HepG2 (cell line): ENCODE measurements around the gene AGAP1. TPM values are rescaled to one million over a fixed set of nuclear protein-coding genes. Genes with fewer than 3 reads are reported as not detected.

Experiments
- ATAC-seq: fragments of 200-7000 bp; cut with Tn5 transposase; 3 replicates; pipeline ENCODE4 v1.9.1; 2020; ENCODE audit warnings: mild to moderate bottlenecking, moderate library complexity
- BruUV-seq: library from RNA; stranded (reverse); fragments of 400-500 nt; replicated peaks from 2 replicates; lab custom pipeline; 2021; lab: Mats Ljungman, UMichigan
- CTCF ChIA-PET: fragments of 300-600 bp; formaldehyde crosslinking; extraction: SDS; loops from one replicate; lab custom pipeline; 2021; ENCODE audit warnings: low total read pairs, inconsistent platforms, low intra/inter-chr PET ratio; lab: Yijun Ruan, JAX
- POLR2A ChIA-PET: fragments of 350-600 bp; sonication (Branson Sonifier 250); formaldehyde crosslinking; loops from one replicate; lab custom pipeline; 2020; ENCODE audit warnings: antibody characterized with exemption, inconsistent platforms; lab: Yijun Ruan, JAX
- DNase-seq: peaks from one replicate; pipeline ENCODE4 v3.0.0-alpha.2; 2015; ENCODE audit warnings: low spot score
- FAIRE-seq: peaks from 3 replicates; lab custom pipeline; 2011; peaks lifted over from hg19 to GRCh38; lab: Jason Lieb, UNC
- H2AFZ ChIP-seq: one replicate; pipeline ENCODE4 v1.6.1; 2011; ENCODE audit warnings: low read length, inconsistent platforms
- H3K27ac ChIP-seq: fragments of 300-600 bp; 3 replicates; pipeline ENCODE4 v1.8.0; 2011; ENCODE audit warnings: mixed run types, mild to moderate bottlenecking, mixed read lengths, low read length, inconsistent platforms; ENCODE audit not compliant: insufficient read depth; ENCODE audit errors: extremely low read length
- H3K27me3 ChIP-seq, 2 experiments: fragments of 200-600 bp in 1 of 2; 2 replicates in 1 of 2; 3 replicates in 1 of 2; pipeline versions ENCODE4 v1.6.0 to v1.8.0; 2011; ENCODE audit warnings: low read length in 2 of 2, mild to moderate bottlenecking in 2 of 2, moderate library complexity in 2 of 2, inconsistent platforms in 1 of 2; ENCODE audit not compliant: insufficient read depth in 2 of 2, control insufficient read depth in 1 of 2
- H3K36me3 ChIP-seq, 2 experiments: fragments of 200-600 bp in 1 of 2; replicated peaks in 1 of 2; 2 replicates in 1 of 2; 3 replicates in 1 of 2; pipeline versions ENCODE4 v1.5.1 to v1.8.0; 2011; ENCODE audit warnings: low read length in 2 of 2, inconsistent platforms in 1 of 2; ENCODE audit not compliant: insufficient read depth in 2 of 2, control insufficient read depth in 1 of 2
- H3K4me1 ChIP-seq: 2 replicates; pipeline ENCODE4 v1.5.1; 2012; ENCODE audit warnings: low read length, inconsistent platforms; ENCODE audit not compliant: insufficient read depth
- H3K4me2 ChIP-seq: 2 replicates; pipeline ENCODE4 v1.6.0; 2011; ENCODE audit warnings: low read depth, low read length, inconsistent platforms
- H3K4me3 ChIP-seq, 3 experiments: fragments of 200-600 bp in 1 of 3; sonication (generic), shearing (Covaris generic) in 1 of 3; replicated peaks in 1 of 3; 2 replicates each; pipeline ENCODE4 v1.5.1; 2011 to 2016; ENCODE audit warnings: low read length in 3 of 3, inconsistent platforms in 2 of 3, low read depth in 2 of 3, mild to moderate bottlenecking in 2 of 3, control low read depth in 1 of 3, mixed read lengths in 1 of 3; ENCODE audit not compliant: insufficient read depth in 1 of 3
- H3K79me2 ChIP-seq: one replicate; pipeline ENCODE4 v1.6.1; 2011; ENCODE audit warnings: low read length, inconsistent platforms; ENCODE audit not compliant: insufficient read depth
- H3K9ac ChIP-seq: 2 replicates; pipeline ENCODE4 v1.6.0; 2011; ENCODE audit warnings: mild to moderate bottlenecking, low read depth, low read length, inconsistent platforms; ENCODE audit not compliant: insufficient read depth
- H3K9me3 ChIP-seq: 2 replicates; pipeline ENCODE4 v1.5.1; 2012; ENCODE audit warnings: mild to moderate bottlenecking, low read length
- H4K20me1 ChIP-seq: 2 replicates; pipeline ENCODE4 v1.6.0; 2011; ENCODE audit warnings: inconsistent platforms, mild to moderate bottlenecking, low read length, moderate library complexity; ENCODE audit not compliant: insufficient read depth
- ATF5 ChIP-seq: sonication (generic); formaldehyde crosslinking; IDR thresholded peaks from 2 replicates; pipeline ENCODE4 v1.4.0; 2020; ENCODE audit warnings: mild to moderate bottlenecking, low read depth, missing genetic modification reagents
- HDAC1 ChIP-seq: sonication (generic); formaldehyde crosslinking; IDR thresholded peaks from 2 replicates; pipeline ENCODE4 v1.5.1; 2020; ENCODE audit warnings: mild to moderate bottlenecking, missing genetic modification reagents
- JUNB ChIP-seq: sonication (generic); formaldehyde crosslinking; IDR thresholded peaks from 2 replicates; pipeline ENCODE4 v1.8.0; 2022; ENCODE audit warnings: missing genetic modification reagents, mild to moderate bottlenecking, borderline replicate concordance
- ZBTB25 ChIP-seq: IDR thresholded peaks from 2 replicates; pipeline ENCODE4 v1.6.1; 2018; ENCODE audit warnings: missing genetic modification reagents
- ZNF484 ChIP-seq: sonication (generic); formaldehyde crosslinking; IDR thresholded peaks from 2 replicates; pipeline ENCODE4 v1.5.1; 2020; ENCODE audit warnings: mild to moderate bottlenecking, low read depth, missing genetic modification reagents, borderline replicate concordance
- ZNF616 ChIP-seq: sonication (generic); formaldehyde crosslinking; IDR thresholded peaks from 2 replicates; pipeline ENCODE4 v1.5.0; 2020; ENCODE audit warnings: low read depth, mild to moderate bottlenecking, missing genetic modification reagents
- ZNF713 ChIP-seq: sonication (generic); formaldehyde crosslinking; IDR thresholded peaks from 2 replicates; pipeline ENCODE4 v1.4.0; 2020; ENCODE audit warnings: mild to moderate bottlenecking, missing genetic modification reagents
- WGBS: methylation state at CpG from one replicate; pipeline ENCODE4 v1.1.6; 2017; ENCODE audit warnings: low lambda C conversion rate; 5-methylcytosine and 5-hydroxymethylcytosine counted together
- in situ Hi-C: cut with HindIII; loops from 2 replicates; pipeline ENCODE4 v1.10.0; 2017; ENCODE audit warnings: low pct_unique_long_range_greater_than_20kb; ENCODE audit not compliant: extremely low pct_ligation_motif_present
- intact Hi-C: fragments of 100-400 bp; cut with micrococcal nuclease; formaldehyde crosslinking; loops from one replicate; pipeline ENCODE4 v1.10.0; 2022; ENCODE audit not compliant: unreplicated experiment
- polyA plus RNA-seq, 8 experiments: library from polyadenylated mRNA; depleted of rRNA in 3 of 8; stranded (reverse) in 7 of 8; unstranded in 1 of 8; fragments of >200 nt; fragmentation: Illumina TruSeq in 4 of 8; extraction: Trizol in 4 of 8; gene quantifications; 2 replicates each; pipeline versions ENCODE4 v1.2.1 to v1.2.3, GENCODE V29; 2011 to 2016; ENCODE audit warnings: low read depth in 4 of 8, missing spikeins in 1 of 8, mixed read lengths in 1 of 8; ENCODE audit not compliant: insufficient read depth in 1 of 8
- total RNA-seq, 5 experiments: library from RNA; depleted of rRNA; stranded (reverse); fragments of >200 nt; fragmentation: Illumina TruSeq; extraction: Trizol; gene quantifications; 2 replicates each; pipeline ENCODE4 v1.2.3, GENCODE V29; 2016; ENCODE audit warnings: low read depth in 1 of 5
- TF ChIP-seq, protein P1 (sequence below): sonication (generic); formaldehyde crosslinking; IDR thresholded peaks from 2 replicates; pipeline ENCODE4 v1.4.0; 2020; ENCODE audit warnings: mild to moderate bottlenecking, missing genetic modification reagents

The AGAP1 gene
- total and polyA plus RNA-seq, 2 of the 13 experiments (the other 11 are each of a cell fraction or from before 2014, with no cell fraction given) = 21.2 to 32.7 TPM

- ChIA-PET POLR2A (no interaction called here), CTCF (no interaction called here)
- FAIRE-seq (no peak), ATAC-seq (no peak), DNase-seq (no peak)
- WGBS = 96% methylated on average over 9 of the region's 9 CpGs
- peaks cover 14 to 45% of the 10 kb centered on the region in 2 experiments for H3K36me3 ChIP-seq
- peaks cover 7% of the 10 kb centered on the region; the same call in 1 of the 2 replicates for H4K20me1 ChIP-seq
- H3K79me2 ChIP-seq = peaks cover 2% of the 10 kb centered on the region
- H3K9ac ChIP-seq = no peak overlapping the region
- H3K4me1 ChIP-seq = 0 out of 2 replicates have a peak, but pooled peaks cover 5% of the 10 kb centered on the region
- H2AFZ ChIP-seq = no peak overlapping the region
- no peak overlapping the region for H3K4me3 ChIP-seq
- in situ Hi-C loops (no loop called here), intact Hi-C loops (no loop called here)
- H3K27me3 ChIP-seq = no peaks in the 10 kb centered on the region
- BruUV-seq = TSS peak; percentile 29
- no peaks in the 10 kb centered on the region for H3K9me3 ChIP-seq
- H3K4me2 ChIP-seq = no peak overlapping the region
- H3K27ac ChIP-seq = no peak overlapping the region
- TF ChIP-seq ATF5 (CRISPR knock-in tag) = no peak
- TF ChIP-seq ZNF484 = no peak
- TF ChIP-seq JUNB (CRISPR knock-in tag) = no peak
- TF ChIP-seq HDAC1 = no peak
- no peak for TF ChIP-seq ZNF616 (CRISPR knock-in tag)
- TF ChIP-seq ZNF713 (CRISPR knock-in tag) = no peak
- TF ChIP-seq, protein P1, sequence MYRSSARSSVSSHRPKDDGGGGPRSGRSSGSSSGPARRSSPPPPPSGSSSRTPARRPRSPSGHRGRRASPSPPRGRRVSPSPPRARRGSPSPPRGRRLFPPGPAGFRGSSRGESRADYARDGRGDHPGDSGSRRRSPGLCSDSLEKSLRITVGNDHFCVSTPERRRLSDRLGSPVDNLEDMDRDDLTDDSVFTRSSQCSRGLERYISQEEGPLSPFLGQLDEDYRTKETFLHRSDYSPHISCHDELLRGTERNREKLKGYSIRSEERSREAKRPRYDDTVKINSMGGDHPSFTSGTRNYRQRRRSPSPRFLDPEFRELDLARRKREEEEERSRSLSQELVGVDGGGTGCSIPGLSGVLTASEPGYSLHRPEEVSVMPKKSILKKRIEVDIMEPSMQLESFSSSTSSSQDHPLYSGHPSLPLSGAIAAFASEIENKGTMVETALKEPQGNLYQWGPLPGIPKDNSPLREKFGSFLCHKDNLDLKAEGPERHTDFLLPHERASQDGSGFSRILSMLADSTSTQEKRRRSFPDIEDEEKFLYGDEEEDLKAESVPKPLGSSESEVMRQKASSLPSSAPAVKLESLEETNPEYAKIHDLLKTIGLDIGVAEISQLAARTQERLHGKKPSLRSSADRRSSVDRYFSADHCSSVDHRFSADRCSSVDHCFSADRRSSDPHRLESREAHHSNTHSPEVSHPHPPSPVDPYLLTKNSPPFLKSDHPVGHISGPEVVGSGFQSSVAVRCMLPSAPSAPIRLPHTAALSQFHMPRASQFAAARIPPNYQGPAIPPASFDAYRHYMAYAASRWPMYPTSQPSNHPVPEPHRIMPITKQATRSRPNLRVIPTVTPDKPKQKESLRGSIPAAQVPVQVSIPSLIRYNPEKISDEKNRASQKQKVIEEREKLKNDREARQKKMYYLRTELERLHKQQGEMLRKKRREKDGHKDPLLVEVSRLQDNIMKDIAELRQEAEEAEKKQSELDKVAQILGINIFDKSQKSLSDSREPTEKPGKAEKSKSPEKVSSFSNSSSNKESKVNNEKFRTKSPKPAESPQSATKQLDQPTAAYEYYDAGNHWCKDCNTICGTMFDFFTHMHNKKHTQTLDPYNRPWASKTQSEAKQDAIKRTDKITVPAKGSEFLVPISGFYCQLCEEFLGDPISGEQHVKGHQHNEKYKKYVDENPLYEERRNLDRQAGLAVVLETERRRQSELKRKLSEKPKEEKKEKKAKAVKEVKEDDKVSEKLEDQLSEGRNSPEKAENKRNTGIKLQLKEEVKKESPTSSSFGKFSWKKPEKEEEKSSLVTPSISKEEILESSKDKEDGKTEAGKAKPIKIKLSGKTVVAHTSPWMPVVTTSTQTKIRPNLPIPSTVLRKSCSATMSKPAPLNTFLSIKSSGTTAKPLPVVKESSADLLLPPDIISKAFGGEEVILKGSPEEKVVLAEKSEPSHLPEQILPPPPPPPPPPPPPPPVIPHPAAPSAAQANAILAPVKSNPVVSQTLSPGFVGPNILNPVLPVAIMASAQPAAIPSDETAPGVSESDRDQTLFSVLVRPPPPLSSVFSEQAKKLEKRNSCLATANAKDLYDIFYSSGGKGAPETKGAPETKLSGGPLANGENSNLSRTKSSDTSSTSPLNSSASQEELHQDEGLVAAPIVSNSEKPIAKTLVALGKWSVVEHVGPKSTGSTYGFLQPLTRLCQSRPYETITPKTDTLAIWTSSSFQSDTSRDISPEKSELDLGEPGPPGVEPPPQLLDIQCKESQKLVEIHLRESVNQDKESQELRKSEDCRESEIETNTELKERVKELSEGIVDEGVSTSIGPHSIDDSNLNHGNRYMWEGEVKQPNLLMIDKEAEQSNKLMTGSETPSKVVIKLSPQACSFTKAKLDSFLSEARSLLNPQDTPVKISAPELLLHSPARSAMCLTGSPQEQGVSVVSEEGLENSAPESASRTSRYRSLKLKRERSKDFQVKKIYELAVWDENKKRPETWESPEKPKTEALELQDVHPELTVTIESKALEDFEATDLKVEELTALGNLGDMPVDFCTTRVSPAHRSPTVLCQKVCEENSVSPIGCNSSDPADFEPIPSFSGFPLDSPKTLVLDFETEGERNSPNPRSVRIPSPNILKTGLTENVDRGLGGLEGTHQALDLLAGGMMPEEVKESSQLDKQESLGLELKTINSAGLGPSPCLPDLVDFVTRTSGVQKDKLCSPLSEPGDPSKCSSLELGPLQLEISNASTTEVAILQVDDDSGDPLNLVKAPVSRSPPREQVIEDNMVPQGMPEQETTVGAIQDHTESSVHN (CRISPR knock-in tag) = no peak
- no peak for TF ChIP-seq ZBTB25
These were observed 219.3 kb downstream of the AGAP1 start for GRCh38 chr2:235713189-235713588.
